Measurements from ENCODE around the gene UBE2Q1. TPM values are rescaled to one million over a fixed set of nuclear protein-coding genes. Genes with fewer than 3 reads are reported as not detected.
A peak's percentile ranks its signal among the peaks of the same experiment; 100 is the strongest.
"Not testable (repeated sequence)": the region's sequence is repeated elsewhere in the genome, so short reads cannot be mapped to it uniquely, and the experiment has no call there.

UBE2Q1 gene
- total and polyA plus RNA-seq, 2 experiments from 2014 or later, result 46.5 to 60.8 TPM

DNA sequence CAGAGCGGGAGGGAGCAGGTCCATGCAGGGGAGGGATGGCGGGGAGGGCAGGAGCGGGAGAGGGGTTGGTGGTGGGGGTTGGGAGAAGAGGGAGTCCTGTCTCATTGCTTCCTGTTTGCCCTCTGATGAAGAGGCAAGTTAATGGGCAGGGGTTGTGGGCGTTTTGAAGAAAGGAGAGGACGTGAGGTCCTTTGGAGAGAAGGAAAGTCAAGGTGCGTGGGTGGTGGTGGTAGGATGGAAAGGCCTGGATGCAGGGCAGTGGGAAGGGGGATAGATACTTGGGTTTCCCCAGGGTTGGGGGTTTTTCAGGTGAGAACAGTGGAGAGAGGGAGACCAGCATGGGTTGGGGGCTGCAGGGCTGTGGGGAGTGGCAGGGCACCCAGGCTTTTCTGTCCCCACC is 17.2 kb downstream of the UBE2Q1 start:
- Histone ChIP-seq H3K4me1 (ENCODE audit: low read depth) (no peaks in the 10 kb centered on the region), H3K9me3 (ENCODE audit: low read depth) (no peaks in the 10 kb centered on the region), H3K27me3 (peaks cover 15% of the 10 kb centered on the region), H3K36me3 (no peaks in the 10 kb centered on the region), H3K27ac (no peak overlapping the region), H3K4me3 (no peak overlapping the region)
- TF ChIP-seq, protein P1, sequence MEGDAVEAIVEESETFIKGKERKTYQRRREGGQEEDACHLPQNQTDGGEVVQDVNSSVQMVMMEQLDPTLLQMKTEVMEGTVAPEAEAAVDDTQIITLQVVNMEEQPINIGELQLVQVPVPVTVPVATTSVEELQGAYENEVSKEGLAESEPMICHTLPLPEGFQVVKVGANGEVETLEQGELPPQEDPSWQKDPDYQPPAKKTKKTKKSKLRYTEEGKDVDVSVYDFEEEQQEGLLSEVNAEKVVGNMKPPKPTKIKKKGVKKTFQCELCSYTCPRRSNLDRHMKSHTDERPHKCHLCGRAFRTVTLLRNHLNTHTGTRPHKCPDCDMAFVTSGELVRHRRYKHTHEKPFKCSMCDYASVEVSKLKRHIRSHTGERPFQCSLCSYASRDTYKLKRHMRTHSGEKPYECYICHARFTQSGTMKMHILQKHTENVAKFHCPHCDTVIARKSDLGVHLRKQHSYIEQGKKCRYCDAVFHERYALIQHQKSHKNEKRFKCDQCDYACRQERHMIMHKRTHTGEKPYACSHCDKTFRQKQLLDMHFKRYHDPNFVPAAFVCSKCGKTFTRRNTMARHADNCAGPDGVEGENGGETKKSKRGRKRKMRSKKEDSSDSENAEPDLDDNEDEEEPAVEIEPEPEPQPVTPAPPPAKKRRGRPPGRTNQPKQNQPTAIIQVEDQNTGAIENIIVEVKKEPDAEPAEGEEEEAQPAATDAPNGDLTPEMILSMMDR (IDR thresholded peaks at IDR 0.05; ENCODE audit: low read depth, low read length), result no peak
- DNase-seq (ENCODE audit: low read depth in 1 of 2, low spot score in 1 of 2), result no peak

DNA sequence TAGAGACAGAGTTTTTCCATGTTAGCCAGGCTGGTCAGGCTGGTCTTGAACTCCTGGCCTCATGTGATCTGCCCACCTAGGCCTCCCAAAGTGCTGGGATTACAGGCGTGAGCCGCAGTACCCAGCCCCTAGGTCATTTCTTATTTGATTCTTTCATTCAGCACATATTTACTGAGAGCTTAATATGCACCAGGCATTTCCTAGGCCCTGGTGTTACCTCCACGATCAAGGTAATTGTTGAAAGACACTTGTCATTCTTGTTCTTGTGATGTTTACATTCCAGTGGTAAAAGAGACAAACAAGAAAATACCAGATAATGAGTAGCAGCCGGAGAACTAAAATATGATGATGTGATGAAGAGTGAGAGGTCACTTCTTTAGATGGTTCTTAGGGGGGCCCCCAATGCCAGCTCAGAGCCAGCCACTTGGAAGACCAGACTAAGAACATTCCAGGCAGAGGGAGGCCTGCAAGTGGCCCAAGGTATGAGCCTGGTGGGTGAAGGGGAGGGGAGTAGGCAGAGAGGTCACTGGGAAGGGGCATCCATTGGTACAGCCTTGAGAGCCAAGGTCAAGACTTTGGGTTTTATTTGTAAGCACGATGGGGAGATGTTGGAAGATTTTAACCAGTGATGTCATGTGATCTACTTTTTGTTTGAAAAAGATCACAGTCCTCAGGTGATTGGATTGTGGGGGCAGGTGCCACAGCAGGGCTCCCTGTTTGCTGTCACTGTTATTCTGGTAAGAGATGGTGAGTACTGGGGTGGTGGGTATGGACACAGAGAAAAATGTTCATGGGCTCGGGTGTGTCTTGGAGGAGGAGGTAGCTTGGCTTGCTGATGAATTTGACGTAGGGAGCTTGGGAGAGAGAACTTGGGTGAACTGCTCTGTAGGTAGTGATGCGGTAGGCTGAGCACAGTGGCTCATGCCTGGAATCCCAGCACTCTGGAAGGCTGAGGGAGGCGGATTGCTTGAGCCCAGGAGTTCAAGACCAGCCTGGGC is 18.7 kb downstream of the UBE2Q1 start:
- no peaks in the 10 kb centered on the region for H3K36me3 ChIP-seq
- peaks cover 15% of the 10 kb centered on the region for H3K27me3 ChIP-seq
- H3K4me3 ChIP-seq, result no peak overlapping the region
- no peak for DNase-seq (ENCODE audit: low read depth in 1 of 2, low spot score in 1 of 2)
- no peaks in the 10 kb centered on the region for H3K4me1 ChIP-seq (ENCODE audit: low read depth)
- no peak overlapping the region for H3K27ac ChIP-seq
- TF ChIP-seq, protein P1 (IDR thresholded peaks at IDR 0.05; ENCODE audit: low read depth, low read length), result no peak
- no peaks in the 10 kb centered on the region for H3K9me3 ChIP-seq (ENCODE audit: low read depth)

DNA sequence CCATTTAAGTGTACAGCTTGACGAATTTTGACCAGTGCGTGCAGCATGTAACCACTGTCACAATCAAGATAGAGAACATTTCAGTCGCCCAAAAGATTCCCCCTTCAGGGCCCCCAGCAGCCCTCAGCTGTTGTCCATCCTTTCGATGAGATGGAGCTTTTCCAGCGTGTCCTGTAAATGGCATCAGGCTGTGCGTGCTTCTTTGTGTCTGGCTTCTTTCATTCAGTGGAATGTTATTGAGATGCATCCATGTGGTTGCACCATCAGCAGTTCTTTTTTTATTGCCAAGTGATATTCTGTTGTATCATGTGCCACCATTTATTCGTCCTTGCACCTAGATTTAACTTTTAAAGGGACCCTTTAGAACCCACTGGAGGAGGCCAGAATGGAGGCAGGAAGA is 21.9 kb downstream of the UBE2Q1 start:
- Histone ChIP-seq H3K4me3 (no peak overlapping the region), H3K27me3 (peaks cover 4% of the 10 kb centered on the region), H3K27ac (no peak overlapping the region), H3K4me1 (ENCODE audit: low read depth) (no peaks in the 10 kb centered on the region), H3K36me3 (no peaks in the 10 kb centered on the region), H3K9me3 (ENCODE audit: low read depth) (no peaks in the 10 kb centered on the region)
- TF ChIP-seq, protein P1 (IDR thresholded peaks at IDR 0.05; ENCODE audit: low read depth, low read length), result no peak
- DNase-seq (ENCODE audit: low read depth in 1 of 2, low spot score in 1 of 2), result no peak

DNA sequence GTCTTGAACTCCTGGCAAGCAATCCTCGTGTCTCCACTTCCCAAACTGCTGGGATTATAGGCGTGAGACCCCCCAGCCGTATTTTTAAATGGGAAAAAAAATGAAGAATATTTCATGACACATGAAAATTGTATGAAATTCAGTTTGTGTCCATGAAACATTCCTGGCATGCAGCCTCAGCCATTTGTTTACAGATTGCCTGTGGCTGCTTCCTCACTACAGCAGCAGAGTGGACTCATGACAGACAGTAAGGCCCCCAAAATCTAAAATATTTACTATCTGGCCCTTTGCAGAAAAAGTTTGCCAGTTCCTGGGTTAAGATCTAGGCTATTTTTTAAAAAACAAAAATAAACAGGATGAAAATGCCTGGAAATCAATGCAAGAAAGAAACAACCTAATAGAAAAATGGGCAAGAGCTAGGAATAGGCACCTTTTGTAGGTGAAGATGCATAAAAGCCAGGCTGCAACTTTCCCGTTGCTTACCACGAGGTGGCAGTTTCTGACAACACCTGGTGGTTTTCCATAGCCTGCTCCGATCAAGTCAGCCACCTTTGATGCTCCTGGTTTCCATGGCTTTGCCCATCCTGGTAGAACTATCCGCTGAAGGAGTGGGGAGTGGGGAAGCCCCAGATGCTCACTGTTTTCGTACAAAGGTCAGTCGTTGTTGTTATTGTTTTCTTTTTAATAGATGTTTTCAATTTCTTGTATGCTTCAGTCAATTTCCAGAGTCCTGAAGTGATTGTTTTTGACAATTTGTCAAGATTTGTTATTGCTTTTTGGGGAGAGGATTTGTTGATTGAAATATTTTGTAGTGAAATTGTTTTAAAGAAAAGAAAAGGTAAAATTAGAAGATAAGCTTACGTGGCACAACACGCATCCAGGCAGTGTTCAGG is 24.3 kb downstream of the UBE2Q1 start:
- H3K4me3 ChIP-seq, result no peak overlapping the region
- TF ChIP-seq, protein P1 (IDR thresholded peaks at IDR 0.05; ENCODE audit: low read depth, low read length), result peak; percentile 37
- H3K27ac ChIP-seq, result no peak overlapping the region
- H3K9me3 ChIP-seq (ENCODE audit: low read depth), result no peaks in the 10 kb centered on the region
- H3K36me3 ChIP-seq, result no peaks in the 10 kb centered on the region
- H3K27me3 ChIP-seq, result no peaks in the 10 kb centered on the region
- H3K4me1 ChIP-seq (ENCODE audit: low read depth), result no peaks in the 10 kb centered on the region
- DNase-seq (ENCODE audit: low read depth in 1 of 2, low spot score in 1 of 2), result peak; percentile 24 to 52

DNA sequence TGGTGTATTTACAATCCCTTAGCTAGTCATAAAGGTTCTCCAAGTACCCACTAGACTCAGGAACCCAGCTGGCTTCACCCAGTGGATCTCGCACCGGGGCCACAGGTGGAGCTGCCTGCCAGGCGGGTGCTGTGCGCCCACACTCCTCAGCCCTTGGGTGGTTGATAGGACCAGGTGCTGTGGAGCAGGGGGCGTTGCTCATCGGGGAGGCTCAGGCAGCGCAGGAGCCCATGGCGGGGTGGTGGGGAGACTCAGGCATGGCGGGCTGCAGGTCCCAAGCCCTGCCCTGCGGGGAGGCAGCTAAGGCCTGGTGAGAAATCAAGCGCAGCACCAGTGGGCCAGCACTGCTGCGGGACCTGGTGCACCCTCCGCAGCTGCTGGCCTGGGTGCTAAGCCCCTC is 26.5 kb downstream of the UBE2Q1 start:
- DNase-seq (ENCODE audit: low read depth in 1 of 2, low spot score in 1 of 2); H3K9me3 ChIP-seq (ENCODE audit: low read depth); H3K36me3 ChIP-seq; H3K27ac ChIP-seq; H3K4me1 ChIP-seq (ENCODE audit: low read depth); H3K27me3 ChIP-seq; H3K4me3 ChIP-seq: not testable (repeated sequence)

Data from cardiac muscle cell (in vitro differentiated cells and primary cell).